HepG2 (cell line): ENCODE results near the gene OR52N4.

ENCODE experiments used
- ETV5 ChIP-seq: IDR thresholded peaks from 2 replicates; pipeline ENCODE4 v1.6.1; 2018; ENCODE audit warnings: missing biosample characterization, missing genetic modification reagents, inconsistent platforms, borderline replicate concordance
- PAX8 ChIP-seq: sonication (generic); formaldehyde crosslinking; IDR thresholded peaks from 2 replicates; pipeline ENCODE4 v1.8.0; 2022; ENCODE audit warnings: mild to moderate bottlenecking, missing genetic modification reagents, borderline replicate concordance
- POGZ ChIP-seq: sonication (generic); formaldehyde crosslinking; IDR thresholded peaks from 2 replicates; pipeline ENCODE4 v1.4.0; 2020; ENCODE audit warnings: mild to moderate bottlenecking, missing genetic modification reagents
- RAD21 ChIP-seq: fragments of 450-650 bp; formaldehyde crosslinking; IDR thresholded peaks from 2 replicates; pipeline ENCODE4 v1.5.0; 2020; ENCODE audit warnings: mild to moderate bottlenecking
- RFX5 ChIP-seq: IDR thresholded peaks from 2 replicates; pipeline ENCODE4 v1.6.1; 2011; ENCODE audit warnings: low read depth, low read length, improper control_type of control experiment
- SKI ChIP-seq: fragments of 450-650 bp; IDR thresholded peaks from one replicate; pipeline ENCODE4 v1.6.1; 2018; ENCODE audit warnings: mild to moderate bottlenecking; ENCODE audit not compliant: partially characterized antibody
- SOX6 ChIP-seq, 2 experiments: fragments of 450-650 bp in 1 of 2; sonication (generic) in 1 of 2; formaldehyde crosslinking in 1 of 2; IDR thresholded peaks; 2 replicates each; pipeline versions ENCODE4 v1.4.0 to v1.6.1; 2017 to 2020; ENCODE audit warnings: antibody characterized with exemption in 1 of 2, mild to moderate bottlenecking in 1 of 2, missing genetic modification reagents in 1 of 2
- SP2 ChIP-seq: sonication (generic); formaldehyde crosslinking; IDR thresholded peaks from 2 replicates; pipeline ENCODE4 v1.5.1; 2020; ENCODE audit warnings: mild to moderate bottlenecking, missing genetic modification reagents
- ZFP36L2 ChIP-seq: sonication (generic); formaldehyde crosslinking; IDR thresholded peaks from 2 replicates; pipeline ENCODE4 v1.4.0; 2020; ENCODE audit warnings: missing genetic modification reagents
- ZNF670 ChIP-seq: sonication (generic); formaldehyde crosslinking; IDR thresholded peaks from 2 replicates; pipeline ENCODE4 v1.8.0; 2022; ENCODE audit warnings: mild to moderate bottlenecking, missing genetic modification reagents, borderline replicate concordance
- TF ChIP-seq, protein P1 (sequence below): IDR thresholded peaks from 2 replicates; pipeline ENCODE4 v1.6.1; 2016
- TF ChIP-seq, protein P2 (sequence below): fragments of 450-650 bp; IDR thresholded peaks from 2 replicates; pipeline ENCODE4 v1.6.1; 2017; ENCODE audit warnings: mild to moderate bottlenecking
- TF ChIP-seq, protein P3 (sequence below): sonication (generic); formaldehyde crosslinking; IDR thresholded peaks from 2 replicates; pipeline ENCODE4 v1.5.0; 2020; ENCODE audit warnings: mild to moderate bottlenecking, missing genetic modification reagents, moderate library complexity
- TF ChIP-seq, protein P4 (sequence below), 2 experiments: IDR thresholded peaks; 2 replicates each; pipeline ENCODE4 v1.6.1; 2011 to 2012; ENCODE audit warnings: low read length in 2 of 2, borderline replicate concordance in 1 of 2, low read depth in 1 of 2, mild to moderate bottlenecking in 1 of 2, moderate library complexity in 1 of 2

DNA sequence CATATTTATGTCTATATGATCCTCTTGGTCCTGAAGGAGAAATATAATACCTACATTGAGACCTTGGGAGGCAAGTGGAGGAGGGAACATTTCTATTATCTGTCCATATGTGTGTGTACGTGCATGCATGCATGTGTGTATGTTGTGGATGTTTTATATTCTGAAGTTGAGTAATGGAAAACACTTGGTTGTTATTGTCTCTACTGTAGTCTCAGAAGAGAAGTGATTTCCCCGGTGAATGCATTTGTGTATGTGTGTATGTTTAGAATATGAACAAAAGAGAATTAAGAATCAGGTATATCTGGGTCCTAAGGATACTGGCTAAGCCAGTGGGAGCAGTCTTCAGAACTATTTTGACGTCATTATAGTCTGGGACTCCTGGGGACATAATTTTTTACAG lies 37.1 kb downstream of the OR52N4 start, which contains the start of gene OR52N1:
- TF ChIP-seq RFX5 = no peak
- no peak for TF ChIP-seq SP2 (CRISPR knock-in tag)
- TF ChIP-seq, protein P1, sequence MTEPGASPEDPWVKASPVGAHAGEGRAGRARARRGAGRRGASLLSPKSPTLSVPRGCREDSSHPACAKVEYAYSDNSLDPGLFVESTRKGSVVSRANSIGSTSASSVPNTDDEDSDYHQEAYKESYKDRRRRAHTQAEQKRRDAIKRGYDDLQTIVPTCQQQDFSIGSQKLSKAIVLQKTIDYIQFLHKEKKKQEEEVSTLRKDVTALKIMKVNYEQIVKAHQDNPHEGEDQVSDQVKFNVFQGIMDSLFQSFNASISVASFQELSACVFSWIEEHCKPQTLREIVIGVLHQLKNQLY (CRISPR knock-in tag) = no peak
- no peak for TF ChIP-seq POGZ (CRISPR knock-in tag)
- no peak for TF ChIP-seq ZFP36L2
- no peak for TF ChIP-seq SKI
- TF ChIP-seq, protein P2, sequence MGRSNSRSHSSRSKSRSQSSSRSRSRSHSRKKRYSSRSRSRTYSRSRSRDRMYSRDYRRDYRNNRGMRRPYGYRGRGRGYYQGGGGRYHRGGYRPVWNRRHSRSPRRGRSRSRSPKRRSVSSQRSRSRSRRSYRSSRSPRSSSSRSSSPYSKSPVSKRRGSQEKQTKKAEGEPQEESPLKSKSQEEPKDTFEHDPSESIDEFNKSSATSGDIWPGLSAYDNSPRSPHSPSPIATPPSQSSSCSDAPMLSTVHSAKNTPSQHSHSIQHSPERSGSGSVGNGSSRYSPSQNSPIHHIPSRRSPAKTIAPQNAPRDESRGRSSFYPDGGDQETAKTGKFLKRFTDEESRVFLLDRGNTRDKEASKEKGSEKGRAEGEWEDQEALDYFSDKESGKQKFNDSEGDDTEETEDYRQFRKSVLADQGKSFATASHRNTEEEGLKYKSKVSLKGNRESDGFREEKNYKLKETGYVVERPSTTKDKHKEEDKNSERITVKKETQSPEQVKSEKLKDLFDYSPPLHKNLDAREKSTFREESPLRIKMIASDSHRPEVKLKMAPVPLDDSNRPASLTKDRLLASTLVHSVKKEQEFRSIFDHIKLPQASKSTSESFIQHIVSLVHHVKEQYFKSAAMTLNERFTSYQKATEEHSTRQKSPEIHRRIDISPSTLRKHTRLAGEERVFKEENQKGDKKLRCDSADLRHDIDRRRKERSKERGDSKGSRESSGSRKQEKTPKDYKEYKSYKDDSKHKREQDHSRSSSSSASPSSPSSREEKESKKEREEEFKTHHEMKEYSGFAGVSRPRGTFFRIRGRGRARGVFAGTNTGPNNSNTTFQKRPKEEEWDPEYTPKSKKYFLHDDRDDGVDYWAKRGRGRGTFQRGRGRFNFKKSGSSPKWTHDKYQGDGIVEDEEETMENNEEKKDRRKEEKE = no peak
- no peak for TF ChIP-seq ETV5 (CRISPR knock-in tag)
- TF ChIP-seq ZNF670 = no peak
- no peak for TF ChIP-seq SOX6 (IDR thresholded peaks at IDR 0.05)
- TF ChIP-seq SOX6 (CRISPR knock-in tag; IDR thresholded peaks at IDR 0.05) = no peak
- TF ChIP-seq, protein P3, sequence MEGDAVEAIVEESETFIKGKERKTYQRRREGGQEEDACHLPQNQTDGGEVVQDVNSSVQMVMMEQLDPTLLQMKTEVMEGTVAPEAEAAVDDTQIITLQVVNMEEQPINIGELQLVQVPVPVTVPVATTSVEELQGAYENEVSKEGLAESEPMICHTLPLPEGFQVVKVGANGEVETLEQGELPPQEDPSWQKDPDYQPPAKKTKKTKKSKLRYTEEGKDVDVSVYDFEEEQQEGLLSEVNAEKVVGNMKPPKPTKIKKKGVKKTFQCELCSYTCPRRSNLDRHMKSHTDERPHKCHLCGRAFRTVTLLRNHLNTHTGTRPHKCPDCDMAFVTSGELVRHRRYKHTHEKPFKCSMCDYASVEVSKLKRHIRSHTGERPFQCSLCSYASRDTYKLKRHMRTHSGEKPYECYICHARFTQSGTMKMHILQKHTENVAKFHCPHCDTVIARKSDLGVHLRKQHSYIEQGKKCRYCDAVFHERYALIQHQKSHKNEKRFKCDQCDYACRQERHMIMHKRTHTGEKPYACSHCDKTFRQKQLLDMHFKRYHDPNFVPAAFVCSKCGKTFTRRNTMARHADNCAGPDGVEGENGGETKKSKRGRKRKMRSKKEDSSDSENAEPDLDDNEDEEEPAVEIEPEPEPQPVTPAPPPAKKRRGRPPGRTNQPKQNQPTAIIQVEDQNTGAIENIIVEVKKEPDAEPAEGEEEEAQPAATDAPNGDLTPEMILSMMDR (CRISPR knock-in tag) = no peak
- TF ChIP-seq PAX8 = no peak
- no peak for TF ChIP-seq RAD21 (CRISPR knock-in tag)
- TF ChIP-seq, protein P4, sequence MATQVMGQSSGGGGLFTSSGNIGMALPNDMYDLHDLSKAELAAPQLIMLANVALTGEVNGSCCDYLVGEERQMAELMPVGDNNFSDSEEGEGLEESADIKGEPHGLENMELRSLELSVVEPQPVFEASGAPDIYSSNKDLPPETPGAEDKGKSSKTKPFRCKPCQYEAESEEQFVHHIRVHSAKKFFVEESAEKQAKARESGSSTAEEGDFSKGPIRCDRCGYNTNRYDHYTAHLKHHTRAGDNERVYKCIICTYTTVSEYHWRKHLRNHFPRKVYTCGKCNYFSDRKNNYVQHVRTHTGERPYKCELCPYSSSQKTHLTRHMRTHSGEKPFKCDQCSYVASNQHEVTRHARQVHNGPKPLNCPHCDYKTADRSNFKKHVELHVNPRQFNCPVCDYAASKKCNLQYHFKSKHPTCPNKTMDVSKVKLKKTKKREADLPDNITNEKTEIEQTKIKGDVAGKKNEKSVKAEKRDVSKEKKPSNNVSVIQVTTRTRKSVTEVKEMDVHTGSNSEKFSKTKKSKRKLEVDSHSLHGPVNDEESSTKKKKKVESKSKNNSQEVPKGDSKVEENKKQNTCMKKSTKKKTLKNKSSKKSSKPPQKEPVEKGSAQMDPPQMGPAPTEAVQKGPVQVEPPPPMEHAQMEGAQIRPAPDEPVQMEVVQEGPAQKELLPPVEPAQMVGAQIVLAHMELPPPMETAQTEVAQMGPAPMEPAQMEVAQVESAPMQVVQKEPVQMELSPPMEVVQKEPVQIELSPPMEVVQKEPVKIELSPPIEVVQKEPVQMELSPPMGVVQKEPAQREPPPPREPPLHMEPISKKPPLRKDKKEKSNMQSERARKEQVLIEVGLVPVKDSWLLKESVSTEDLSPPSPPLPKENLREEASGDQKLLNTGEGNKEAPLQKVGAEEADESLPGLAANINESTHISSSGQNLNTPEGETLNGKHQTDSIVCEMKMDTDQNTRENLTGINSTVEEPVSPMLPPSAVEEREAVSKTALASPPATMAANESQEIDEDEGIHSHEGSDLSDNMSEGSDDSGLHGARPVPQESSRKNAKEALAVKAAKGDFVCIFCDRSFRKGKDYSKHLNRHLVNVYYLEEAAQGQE (IDR thresholded peaks at IDR 0.05; ENCODE audit: borderline replicate concordance in 1 of 2, low read depth in 1 of 2, low read length in 2 of 2) = no peak
